Measurements from ENCODE around the gene TMX4.
"Not testable (repeated sequence)": the region's sequence is repeated elsewhere in the genome, so short reads cannot be mapped to it uniquely, and the experiment has no call there.

The TMX4 gene, protein sequence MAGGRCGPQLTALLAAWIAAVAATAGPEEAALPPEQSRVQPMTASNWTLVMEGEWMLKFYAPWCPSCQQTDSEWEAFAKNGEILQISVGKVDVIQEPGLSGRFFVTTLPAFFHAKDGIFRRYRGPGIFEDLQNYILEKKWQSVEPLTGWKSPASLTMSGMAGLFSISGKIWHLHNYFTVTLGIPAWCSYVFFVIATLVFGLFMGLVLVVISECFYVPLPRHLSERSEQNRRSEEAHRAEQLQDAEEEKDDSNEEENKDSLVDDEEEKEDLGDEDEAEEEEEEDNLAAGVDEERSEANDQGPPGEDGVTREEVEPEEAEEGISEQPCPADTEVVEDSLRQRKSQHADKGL

DNA sequence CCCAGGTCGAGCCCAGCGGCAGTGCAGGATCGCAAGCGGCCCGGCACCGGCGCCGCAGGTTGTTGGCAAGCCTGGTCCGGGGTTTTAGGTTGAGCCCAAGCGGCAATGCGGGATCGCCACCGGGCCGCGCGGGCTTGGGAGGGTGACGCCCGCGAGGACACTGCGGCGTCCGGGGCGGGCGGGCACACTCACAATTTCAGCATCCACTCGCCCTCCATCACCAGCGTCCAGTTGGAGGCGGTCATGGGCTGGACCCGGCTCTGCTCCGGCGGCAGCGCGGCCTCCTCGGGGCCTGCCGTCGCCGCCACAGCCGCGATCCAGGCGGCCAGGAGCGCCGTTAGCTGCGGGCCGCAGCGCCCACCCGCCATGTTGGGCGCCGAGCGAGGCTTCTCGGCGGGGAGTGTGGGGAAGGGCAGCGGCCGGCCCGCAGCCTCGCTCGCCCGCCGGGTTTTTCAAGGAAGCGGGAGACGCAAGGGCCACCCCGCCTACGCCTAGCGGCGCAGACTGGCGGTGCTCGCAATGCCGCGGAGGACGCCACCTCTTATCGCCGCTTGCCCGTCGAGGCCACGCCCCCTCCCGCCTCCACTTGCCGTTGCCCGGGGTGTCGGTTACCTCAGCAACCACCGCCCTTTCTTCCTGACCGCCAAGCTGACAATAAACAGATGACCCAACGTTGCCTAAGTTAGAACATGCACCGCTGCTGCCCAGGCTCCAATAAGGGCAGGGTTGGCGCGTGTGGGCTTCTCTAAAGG is at the start of gene TMX4:
TSS of gene TMX4 (minus strand) at position 516 of the 752 bp plus-strand sequence. CDS start at position 368, 148 bp downstream.
- DNase-seq: peak; percentile 90

- DNase-seq: no peak
Measured at GRCh38 chr20:8067082-8067481, 47.5 kb upstream of the TMX4 start.

DNA sequence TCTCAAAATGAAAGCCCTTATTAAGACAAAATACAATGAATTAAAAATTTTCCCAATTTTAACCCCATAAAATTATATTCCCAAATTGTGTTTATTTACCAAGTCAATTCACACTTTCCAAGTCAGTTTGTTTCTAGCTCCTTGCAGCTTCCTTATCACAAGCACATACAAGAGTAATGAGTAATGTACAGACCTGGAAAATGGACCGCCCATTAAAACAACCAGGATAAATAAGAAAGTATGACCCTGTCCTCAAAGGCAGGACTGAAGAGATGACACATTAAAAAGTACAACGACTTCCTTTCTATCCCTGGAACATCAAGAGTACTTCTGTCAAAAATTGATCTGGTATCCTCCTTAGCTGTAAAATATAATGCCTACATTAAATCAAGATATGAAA is 47.1 kb upstream of the TMX4 start:
- DNase-seq: no peak

- DNase-seq: no peak
Measured at GRCh38 chr20:8065691-8066090, 46.1 kb upstream of the TMX4 start.

GRCh38 chr20:8062756-8063155 is 43.2 kb upstream of the TMX4 start:
- DNase-seq: no peak

DNA sequence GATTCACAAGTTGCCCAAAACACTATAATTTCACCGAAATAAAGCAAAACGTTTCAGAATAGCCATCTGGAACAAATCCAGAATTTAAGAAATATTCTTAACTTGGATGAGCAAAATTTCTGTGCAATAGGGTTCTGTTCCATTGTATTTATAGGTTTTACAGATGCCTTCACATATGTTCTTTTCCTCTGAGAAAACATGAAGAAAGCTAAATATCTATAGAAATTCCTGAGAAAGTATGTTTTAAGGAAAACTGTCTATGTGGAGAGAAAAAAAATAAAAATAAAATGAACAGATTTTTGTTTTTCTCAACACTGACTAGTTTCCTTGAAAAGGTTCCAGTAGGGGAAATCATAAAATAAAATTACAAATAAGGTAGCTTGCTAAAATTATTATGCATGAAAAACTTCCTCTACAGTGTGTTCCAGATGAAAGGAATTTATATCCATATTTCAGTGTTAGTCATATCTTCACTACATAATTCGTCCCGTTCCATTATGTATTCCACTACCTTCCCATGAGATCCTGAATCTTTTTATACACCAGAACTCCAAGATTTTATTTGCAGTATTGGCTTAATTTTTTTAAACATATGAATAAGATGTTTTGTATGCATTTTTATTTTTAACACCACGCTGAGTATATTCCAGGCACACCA is 42.4 kb upstream of the TMX4 start:
- DNase-seq: no peak

DNA sequence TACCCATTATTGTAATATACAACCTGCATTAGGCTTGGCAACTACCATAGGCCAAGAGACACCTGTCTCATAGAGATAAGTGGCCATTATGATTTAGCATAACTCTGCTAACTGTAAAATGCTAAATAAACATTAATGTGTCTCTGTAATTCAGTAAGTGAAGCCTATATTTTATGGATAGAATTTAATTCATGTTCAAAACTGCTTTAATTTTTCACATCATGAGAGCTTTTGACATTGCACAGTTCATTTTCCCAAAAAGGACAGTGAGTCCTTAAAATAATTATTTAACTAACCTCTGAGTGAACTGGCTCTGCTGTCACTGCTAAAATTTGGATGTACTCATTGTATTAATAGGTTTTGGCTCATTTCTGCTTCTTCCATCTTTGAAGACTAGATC is 41.4 kb upstream of the TMX4 start:
- no peak for DNase-seq

GRCh38 chr20:8057871-8058270 is 38.3 kb upstream of the TMX4 start:
- DNase-seq: no peak

DNA sequence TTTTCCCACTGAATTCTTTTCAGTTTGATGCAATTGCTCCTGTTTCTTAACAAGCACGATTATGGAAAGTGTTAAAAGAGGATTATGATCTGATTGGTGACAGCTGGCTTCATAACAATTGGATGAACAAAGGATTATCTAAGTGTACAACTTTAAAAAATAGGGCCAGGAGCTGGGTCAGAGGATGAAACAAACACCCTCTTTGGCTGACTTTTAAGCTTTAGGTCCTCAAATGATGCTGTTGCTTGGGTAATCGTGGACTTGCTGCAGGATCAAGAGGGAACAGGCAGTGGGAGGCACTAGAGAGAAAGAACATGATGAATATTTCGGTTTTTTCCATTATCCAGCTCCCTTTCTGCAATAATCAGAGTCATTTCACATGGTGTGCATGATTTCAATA is 35.5 kb upstream of the TMX4 start:
- DNase-seq: no peak

- DNase-seq: no peak
Measured at GRCh38 chr20:8050157-8050837, 30.7 kb upstream of the TMX4 start.

DNA sequence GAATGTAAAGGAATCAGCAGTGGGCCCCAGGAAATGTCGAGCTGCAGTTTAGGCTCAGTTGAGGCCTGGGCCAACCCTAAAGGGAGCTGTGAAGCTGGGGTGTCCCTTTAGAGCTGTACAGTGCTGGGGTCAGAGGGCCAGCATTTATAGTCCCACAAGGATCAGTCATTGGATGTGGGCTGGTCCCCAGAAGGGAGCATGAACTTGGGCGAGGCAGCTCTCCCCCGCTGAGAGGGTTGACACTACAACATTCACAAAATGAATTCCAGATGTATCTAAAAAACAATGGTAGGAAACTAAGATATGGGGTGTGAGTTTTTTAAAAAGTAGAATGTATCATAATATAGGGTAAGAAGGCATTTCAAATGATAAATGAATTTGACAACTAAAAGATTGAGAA is 29.7 kb upstream of the TMX4 start:
- no peak for DNase-seq

GRCh38 chr20:8045946-8046345 is 26.4 kb upstream of the TMX4 start:
- DNase-seq: no peak

GRCh38 chr20:8043687-8044282 is 24.2 kb upstream of the TMX4 start:
- DNase-seq: peak; percentile 15

GRCh38 chr20:8039042-8039441 is 19.5 kb upstream of the TMX4 start:
- no peak for DNase-seq

- no peak for DNase-seq
Measured at GRCh38 chr20:8036771-8037170, 17.2 kb upstream of the TMX4 start.

- no peak for DNase-seq
Measured at GRCh38 chr20:8033151-8033841, 13.7 kb upstream of the TMX4 start.

DNA sequence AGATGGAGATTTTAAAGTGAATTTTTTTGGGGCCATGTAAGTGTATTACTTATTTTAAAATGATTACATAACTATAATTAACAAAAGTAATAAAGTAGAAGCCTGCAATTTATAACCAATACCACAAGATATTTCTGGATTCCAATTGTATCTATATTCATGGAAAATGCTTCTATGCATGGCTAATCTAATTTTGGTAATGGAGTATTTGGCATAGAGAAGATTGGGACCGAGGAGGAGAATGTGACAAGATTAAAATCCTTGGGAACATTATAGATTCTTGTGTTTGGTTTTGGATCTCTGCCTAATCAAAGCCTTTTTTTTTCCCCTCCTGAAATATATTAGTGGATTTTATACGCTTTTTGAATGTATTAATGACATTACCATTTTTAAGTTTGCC is 12.9 kb upstream of the TMX4 start:
- DNase-seq: no peak

DNA sequence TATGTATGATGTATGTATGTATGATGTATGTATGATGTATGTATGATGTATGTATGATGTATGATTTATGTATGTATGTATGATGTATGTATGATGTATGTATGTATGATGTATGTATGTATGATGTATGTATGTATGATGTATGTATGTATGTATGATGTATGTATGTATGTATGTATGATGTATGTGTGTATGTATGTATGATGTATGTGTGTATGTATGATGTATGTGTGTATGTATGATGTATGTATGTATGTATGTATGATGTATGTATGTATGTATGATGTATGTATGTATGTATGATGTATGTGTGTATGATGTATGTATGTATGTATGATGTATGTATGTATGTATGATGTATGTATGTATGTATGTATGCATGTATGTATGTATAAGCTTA is 12.0 kb upstream of the TMX4 start:
- not testable (repeated sequence) for DNase-seq

- no peak for DNase-seq
Measured at GRCh38 chr20:8021541-8022269, 2.1 kb upstream of the TMX4 start.

GRCh38 chr20:8020314-8021079 is 936 bp upstream of the TMX4 start:
- no peak for DNase-seq

DNA sequence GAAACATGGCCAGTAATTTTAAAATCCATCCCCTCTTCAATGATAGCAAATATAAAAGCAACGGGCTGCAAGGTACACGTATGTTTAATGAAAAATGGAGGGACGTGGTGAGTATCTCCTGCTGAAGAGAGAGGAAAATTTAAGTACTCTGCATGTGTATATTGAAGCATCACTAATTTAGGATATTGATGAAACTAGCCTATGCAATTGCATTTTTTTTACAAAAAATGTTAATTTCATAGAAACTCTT is 362 bp upstream of the TMX4 start:
- no peak for DNase-seq
